ENCODE data around the gene NPC1L1.

DNA sequence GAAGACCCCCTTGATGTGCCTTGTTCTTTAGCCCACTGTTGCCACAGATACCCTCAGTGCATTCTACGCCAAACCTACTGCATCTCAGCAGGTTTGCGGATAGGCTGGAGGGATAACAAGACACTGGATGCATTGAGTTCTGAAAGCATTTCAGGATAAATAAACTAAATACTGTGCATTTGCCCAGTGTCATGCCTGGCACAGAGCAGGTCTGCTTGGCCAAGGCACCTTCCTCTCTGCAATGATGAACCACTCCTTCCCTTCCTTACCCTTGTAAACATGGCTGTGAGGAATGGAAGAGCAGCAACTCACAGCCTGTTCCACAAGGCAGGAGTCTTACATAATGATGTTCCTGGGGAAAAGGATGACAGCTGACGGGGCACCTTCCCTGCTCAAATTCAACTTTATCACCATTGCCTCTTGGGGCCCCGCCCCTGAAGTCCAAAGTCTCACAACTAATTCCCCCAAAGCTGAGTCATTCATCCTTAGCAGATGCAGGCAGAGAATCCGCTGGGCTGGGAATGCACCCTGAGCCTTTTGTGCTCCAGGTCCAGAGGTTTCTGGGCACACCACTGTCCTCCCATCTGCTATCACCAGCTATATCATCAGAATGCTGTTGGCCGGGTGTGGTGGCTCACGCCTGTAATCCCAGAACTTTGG is 21.0 kb upstream of the NPC1L1 start:
- TF ChIP-seq SRF (IDR thresholded peaks at IDR 0.05; ENCODE audit: low read depth) (no peak), ZNF274 (IDR thresholded peaks at IDR 0.05; ENCODE audit: low read depth, low read length) (no peak), TCF7L2 (IDR thresholded peaks at IDR 0.05; ENCODE audit: borderline replicate concordance, extremely low read depth, insufficient read depth, insufficient read length) (no peak), EZH2phosphoT487 (IDR thresholded peaks at IDR 0.05; ENCODE audit: borderline replicate concordance) (no peak), POLR2A (IDR thresholded peaks at IDR 0.05; ENCODE audit: borderline replicate concordance, extremely low read depth, insufficient read depth, insufficient read length) (no peak), POLR2AphosphoS5 (IDR thresholded peaks at IDR 0.05; ENCODE audit: low read depth, low read length) (no peak), EZH2 (IDR thresholded peaks at IDR 0.05) (no peak), YY1 (IDR thresholded peaks at IDR 0.05; ENCODE audit: extremely low read depth, insufficient replicate concordance, low read depth, low read length) (no peak)
- TF ChIP-seq, protein P1, sequence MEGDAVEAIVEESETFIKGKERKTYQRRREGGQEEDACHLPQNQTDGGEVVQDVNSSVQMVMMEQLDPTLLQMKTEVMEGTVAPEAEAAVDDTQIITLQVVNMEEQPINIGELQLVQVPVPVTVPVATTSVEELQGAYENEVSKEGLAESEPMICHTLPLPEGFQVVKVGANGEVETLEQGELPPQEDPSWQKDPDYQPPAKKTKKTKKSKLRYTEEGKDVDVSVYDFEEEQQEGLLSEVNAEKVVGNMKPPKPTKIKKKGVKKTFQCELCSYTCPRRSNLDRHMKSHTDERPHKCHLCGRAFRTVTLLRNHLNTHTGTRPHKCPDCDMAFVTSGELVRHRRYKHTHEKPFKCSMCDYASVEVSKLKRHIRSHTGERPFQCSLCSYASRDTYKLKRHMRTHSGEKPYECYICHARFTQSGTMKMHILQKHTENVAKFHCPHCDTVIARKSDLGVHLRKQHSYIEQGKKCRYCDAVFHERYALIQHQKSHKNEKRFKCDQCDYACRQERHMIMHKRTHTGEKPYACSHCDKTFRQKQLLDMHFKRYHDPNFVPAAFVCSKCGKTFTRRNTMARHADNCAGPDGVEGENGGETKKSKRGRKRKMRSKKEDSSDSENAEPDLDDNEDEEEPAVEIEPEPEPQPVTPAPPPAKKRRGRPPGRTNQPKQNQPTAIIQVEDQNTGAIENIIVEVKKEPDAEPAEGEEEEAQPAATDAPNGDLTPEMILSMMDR (IDR thresholded peaks at IDR 0.05 in 2 of 3, conservative IDR thresholded peaks at IDR 0.05 in 1 of 3; ENCODE audit: borderline replicate concordance in 1 of 3, insufficient read depth in 1 of 3, low read depth in 2 of 3, low read length in 2 of 3) = no peak
- TF ChIP-seq, protein P2, sequence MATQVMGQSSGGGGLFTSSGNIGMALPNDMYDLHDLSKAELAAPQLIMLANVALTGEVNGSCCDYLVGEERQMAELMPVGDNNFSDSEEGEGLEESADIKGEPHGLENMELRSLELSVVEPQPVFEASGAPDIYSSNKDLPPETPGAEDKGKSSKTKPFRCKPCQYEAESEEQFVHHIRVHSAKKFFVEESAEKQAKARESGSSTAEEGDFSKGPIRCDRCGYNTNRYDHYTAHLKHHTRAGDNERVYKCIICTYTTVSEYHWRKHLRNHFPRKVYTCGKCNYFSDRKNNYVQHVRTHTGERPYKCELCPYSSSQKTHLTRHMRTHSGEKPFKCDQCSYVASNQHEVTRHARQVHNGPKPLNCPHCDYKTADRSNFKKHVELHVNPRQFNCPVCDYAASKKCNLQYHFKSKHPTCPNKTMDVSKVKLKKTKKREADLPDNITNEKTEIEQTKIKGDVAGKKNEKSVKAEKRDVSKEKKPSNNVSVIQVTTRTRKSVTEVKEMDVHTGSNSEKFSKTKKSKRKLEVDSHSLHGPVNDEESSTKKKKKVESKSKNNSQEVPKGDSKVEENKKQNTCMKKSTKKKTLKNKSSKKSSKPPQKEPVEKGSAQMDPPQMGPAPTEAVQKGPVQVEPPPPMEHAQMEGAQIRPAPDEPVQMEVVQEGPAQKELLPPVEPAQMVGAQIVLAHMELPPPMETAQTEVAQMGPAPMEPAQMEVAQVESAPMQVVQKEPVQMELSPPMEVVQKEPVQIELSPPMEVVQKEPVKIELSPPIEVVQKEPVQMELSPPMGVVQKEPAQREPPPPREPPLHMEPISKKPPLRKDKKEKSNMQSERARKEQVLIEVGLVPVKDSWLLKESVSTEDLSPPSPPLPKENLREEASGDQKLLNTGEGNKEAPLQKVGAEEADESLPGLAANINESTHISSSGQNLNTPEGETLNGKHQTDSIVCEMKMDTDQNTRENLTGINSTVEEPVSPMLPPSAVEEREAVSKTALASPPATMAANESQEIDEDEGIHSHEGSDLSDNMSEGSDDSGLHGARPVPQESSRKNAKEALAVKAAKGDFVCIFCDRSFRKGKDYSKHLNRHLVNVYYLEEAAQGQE (IDR thresholded peaks at IDR 0.05; ENCODE audit: low read depth) = no peak
- TF ChIP-seq, protein P3, sequence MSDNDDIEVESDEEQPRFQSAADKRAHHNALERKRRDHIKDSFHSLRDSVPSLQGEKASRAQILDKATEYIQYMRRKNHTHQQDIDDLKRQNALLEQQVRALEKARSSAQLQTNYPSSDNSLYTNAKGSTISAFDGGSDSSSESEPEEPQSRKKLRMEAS (IDR thresholded peaks at IDR 0.05) = no peak

Measured in HCT116 (cell line).